Heart left ventricle (tissue), 16 donors: Measurements from ENCODE around the gene BTBD17. TPM values are rescaled to one million over a fixed set of nuclear protein-coding genes. Genes with fewer than 3 reads are reported as not detected.

ENCODE experiments used
- ATAC-seq, 4 donors: fragments of 200-7000 bp; cut with Tn5 transposase; one replicate each; pipeline ENCODE4 v1.9.1; 2020 to 2022; ENCODE audit warnings: moderate library complexity in 4 of 4, mild to moderate bottlenecking in 3 of 4, moderate number of reproducible peaks in 1 of 4
- DNase-seq, 5 donors: peaks; one replicate each; pipeline ENCODE4 v3.0.0-alpha.2; 2020
- H3K27ac ChIP-seq, 12 donors: fragments of 200-600 bp; sonication (generic) in 4 of 12; one replicate each; pipeline versions ENCODE4 v1.5.0 to v1.8.0; 2016 to 2022; ENCODE audit warnings: mild to moderate bottlenecking in 2 of 12
- H3K27me3 ChIP-seq, 9 donors: fragments of 200-600 bp; sonication (generic) in 2 of 9; one replicate each; pipeline versions ENCODE4 v1.5.1 to v1.8.0; 2016 to 2022; ENCODE audit warnings: mild to moderate bottlenecking in 3 of 9
- H3K36me3 ChIP-seq, 9 donors: fragments of 200-600 bp; sonication (generic) in 2 of 9; one replicate each; pipeline versions ENCODE4 v1.5.0 to v1.8.0; 2018 to 2022; ENCODE audit warnings: mild to moderate bottlenecking in 2 of 9
- H3K4me1 ChIP-seq, 12 donors: fragments of 200-600 bp; sonication (generic) in 4 of 12; one replicate each; pipeline versions ENCODE4 v1.5.0 to v1.8.0; 2016 to 2022; ENCODE audit warnings: mild to moderate bottlenecking in 3 of 12
- H3K4me3 ChIP-seq, 12 donors: fragments of 200-600 bp; sonication (generic) in 4 of 12; one replicate each; pipeline versions ENCODE4 v1.5.0 to v1.8.0; 2017 to 2022; ENCODE audit warnings: mild to moderate bottlenecking in 9 of 12, moderate library complexity in 4 of 12
- H3K9me3 ChIP-seq, 12 donors: fragments of 200-600 bp; sonication (generic) in 4 of 12; one replicate each; pipeline versions ENCODE4 v1.5.0 to v1.8.0; 2016 to 2022; ENCODE audit warnings: mild to moderate bottlenecking in 1 of 12
- CTCF ChIP-seq, 12 donors: fragments of 200-600 bp; sonication (generic) in 4 of 12; IDR thresholded peaks; one replicate each; pipeline versions ENCODE4 v1.5.0 to v1.8.0; 2018 to 2022; ENCODE audit warnings: antibody characterized with exemption in 12 of 12, mild to moderate bottlenecking in 5 of 12
- POLR2A ChIP-seq, 2 donors: fragments of 450-650 bp; IDR thresholded peaks; one replicate each; pipeline ENCODE4 v1.6.1; 2017; ENCODE audit warnings: antibody characterized with exemption in 2 of 2, mild to moderate bottlenecking in 2 of 2, moderate library complexity in 2 of 2
- WGBS, 4 donors: extraction: QIAGEN DNeasy Blood & Tissue Kit in 2 of 4; methylation state at CpG; one replicate each; pipeline versions ENCODE4 v1.1.5 to v1.1.7; 2013 to 2018; 5-methylcytosine and 5-hydroxymethylcytosine counted together
- intact Hi-C, 10 donors: fragments of 100-400 bp; cut with DNase I; formaldehyde crosslinking; loops; one replicate each; pipeline versions ENCODE4 v1.11.1 to v1.14.2; 2022
- polyA plus RNA-seq, 2 donors: library from polyadenylated mRNA; stranded (reverse); fragments of 200-250 nt; gene quantifications; one replicate each; pipeline ENCODE4 v1.2.3, GENCODE V29; 2013
- total RNA-seq, 9 donors: library from RNA; depleted of rRNA in 2 of 9; stranded (reverse); fragments of >200 nt in 2 of 9; fragmentation: NEBNext Ultra II Directional in 3 of 9; extraction: Animal tissue kit (Norgen Biotek cat#: 25700) in 3 of 9; gene quantifications; one replicate each; pipeline versions ENCODE4 v1.1.0 to v1.2.4, GENCODE V29; 2016 to 2023
- donor health status: ischemic (EF 13 %, LVEDD 7.1; RV severe dilation, severe dysfunction).
- donor health status: healthy with polysubstance abuse.
- donor health status: DM: no; HTN: yes; CAD: no.
- donor health status: DM: no; HTN: no; CAD: no.
- donor health status: ischemic (EF 25% LVEDD 6.9; RV normal size, moderate dysfunction).
- donor health status: ischemic (EF 25% LVEDD 5.7; RV mildly dilated, moderate dysfunction).
- donor health status: healthy.
- donor health status: DM: yes; HTN: yes; CAD: no.
- donor health status: ischemic (EF 35%, LVEDD 5.7; RV mildly dilated, moderate dysfunction).
- donor health status: nonischemic (EF 11% LVEDD 7.7; RV severe dilation, severe dysfunction).
- donor health status: DM: yes; HTN: yes; CAD: no.
- donor health status: PGD.
- donor health status: ischemic (EF 29% LVEDD 5.4; RV normal size, mild dysfunction).
- donor health status: nonischemic (EF 23%, LVEDD 6.1; RV moderate dilation, normal function).

The BTBD17 gene
- total and polyA plus RNA-seq, 11 donors, result not detected

GRCh38 chr17:74347646-74348045 is 14.0 kb downstream of the BTBD17 start:
- no peaks in the 10 kb centered on the region for H3K36me3 ChIP-seq
- no peaks in the 10 kb centered on the region for H3K9me3 ChIP-seq
- peaks cover 0 to 8% (median 0%) of the 10 kb centered on the region in 12 donors for H3K4me1 ChIP-seq
- peaks cover 0 to 39% (median 13%) of the 10 kb centered on the region in 9 donors for H3K27me3 ChIP-seq
- WGBS, 4 donors, result 76 to 82% (median 79%) methylated on average over 14 of the region's 14 CpGs
- intact Hi-C loops, result no loop called here
- H3K4me3 ChIP-seq, result no peak overlapping the region
- H3K27ac ChIP-seq, result no peak overlapping the region
- no peak for TF ChIP-seq CTCF (IDR thresholded peaks at IDR 0.05)
- no peak for TF ChIP-seq POLR2A (IDR thresholded peaks at IDR 0.05)
- DNase-seq, result peak in 1 of 5 donors; percentile 56
- ATAC-seq, result no peak

- no peak for ATAC-seq
- Histone ChIP-seq H3K27ac (no peak overlapping the region), H3K36me3 (no peaks in the 10 kb centered on the region), H3K4me3 (no peak overlapping the region), H3K9me3 (no peaks in the 10 kb centered on the region), H3K4me1 (no peaks in the 10 kb centered on the region), H3K27me3 (peaks cover 0 to 19% (median 0%) of the 10 kb centered on the region in 9 donors)
- no peak for DNase-seq
- 79 to 86% (median 82%) methylated on average over 11 to 13 of the region's 13 CpGs for WGBS, 4 donors
- intact Hi-C loops, result no loop called here
- TF ChIP-seq POLR2A (IDR thresholded peaks at IDR 0.05) (no peak), CTCF (IDR thresholded peaks at IDR 0.05) (no peak)
These were observed 16.0 kb downstream of the BTBD17 start for GRCh38 chr17:74345433-74346241.

GRCh38 chr17:74344658-74345057 is 17.0 kb downstream of the BTBD17 start:
- H3K36me3 ChIP-seq, result no peaks in the 10 kb centered on the region
- intact Hi-C loops, result no loop called here
- ATAC-seq (no peak), DNase-seq (peak in 1 of 5 donors; percentile 58)
- TF ChIP-seq POLR2A (IDR thresholded peaks at IDR 0.05), result no peak
- TF ChIP-seq CTCF (IDR thresholded peaks at IDR 0.05), result no peak
- H3K27ac ChIP-seq, result no peak overlapping the region
- H3K9me3 ChIP-seq, result no peaks in the 10 kb centered on the region
- WGBS, 4 donors, result 82 to 87% (median 85%) methylated on average over 20 to 21 of the region's 21 CpGs
- no peaks in the 10 kb centered on the region for H3K4me1 ChIP-seq
- no peak overlapping the region for H3K4me3 ChIP-seq
- peaks cover 0 to 9% (median 0%) of the 10 kb centered on the region in 9 donors for H3K27me3 ChIP-seq

GRCh38 chr17:74343526-74344284 is 18.0 kb downstream of the BTBD17 start:
- no peaks in the 10 kb centered on the region for H3K36me3 ChIP-seq
- no peaks in the 10 kb centered on the region for H3K4me1 ChIP-seq
- H3K27ac ChIP-seq, result no peak overlapping the region
- intact Hi-C loops, result no loop called here
- no peaks in the 10 kb centered on the region for H3K9me3 ChIP-seq
- ATAC-seq (no peak), DNase-seq (no peak)
- no peak for TF ChIP-seq CTCF (IDR thresholded peaks at IDR 0.05)
- no peak for TF ChIP-seq POLR2A (IDR thresholded peaks at IDR 0.05)
- H3K4me3 ChIP-seq, result no peak overlapping the region
- 54 to 67% (median 56%) methylated on average over 9 of the region's 9 CpGs for WGBS, 4 donors
- H3K27me3 ChIP-seq, result peaks cover 0 to 8% (median 0%) of the 10 kb centered on the region in 9 donors
